Right lobe of liver (tissue), 6 donors: ENCODE data around the gene MYO5C. TPM values are rescaled to one million over a fixed set of nuclear protein-coding genes. Genes with fewer than 3 reads are reported as not detected.

ENCODE experiments used
- ATAC-seq, 4 donors: fragments of 200-7000 bp; cut with Tn5 transposase; one replicate each; pipeline ENCODE4 v1.9.1; 2020; ENCODE audit warnings: mild to moderate bottlenecking in 4 of 4, moderate library complexity in 4 of 4
- DNase-seq, 3 donors: peaks; one replicate each; pipeline ENCODE4 v3.0.0-alpha.2; 2020
- H3K27ac ChIP-seq, 3 donors: fragments of 200-600 bp; one replicate each; pipeline ENCODE4 v1.8.0; 2022
- H3K27me3 ChIP-seq, 2 donors: fragments of 200-600 bp; one replicate each; pipeline ENCODE4 v1.8.0; 2022
- H3K36me3 ChIP-seq, 4 donors: fragments of 200-600 bp; sonication (generic) in 1 of 4; one replicate each; pipeline versions ENCODE4 v1.5.1 to v1.8.0; 2017 to 2022; ENCODE audit warnings: control low read depth in 1 of 4
- H3K4me1 ChIP-seq, 4 donors: fragments of 200-600 bp; sonication (generic) in 1 of 4; one replicate each; pipeline versions ENCODE4 v1.5.1 to v1.8.0; 2017 to 2022; ENCODE audit warnings: control low read depth in 1 of 4
- H3K4me3 ChIP-seq, 3 donors: fragments of 200-600 bp; one replicate each; pipeline ENCODE4 v1.8.0; 2022
- H3K9me3 ChIP-seq, 4 donors: fragments of 200-600 bp; sonication (generic) in 1 of 4; one replicate each; pipeline versions ENCODE4 v1.5.1 to v1.8.0; 2017 to 2022; ENCODE audit warnings: control low read depth in 1 of 4
- POLR2A ChIP-seq: fragments of 450-650 bp; IDR thresholded peaks from one replicate; pipeline ENCODE4 v1.6.1; 2017; ENCODE audit warnings: antibody characterized with exemption, mild to moderate bottlenecking
- WGBS: methylation state at CpG from one replicate; pipeline ENCODE4 v1.1.6; 2018; ENCODE audit warnings: low coverage, low lambda C conversion rate; ENCODE audit not compliant: insufficient coverage; ENCODE audit errors: missing lambda C conversion rate; 5-methylcytosine and 5-hydroxymethylcytosine counted together
- intact Hi-C, 2 donors: fragments of 100-400 bp; cut with DNase I; formaldehyde crosslinking; loops; one replicate each; pipeline versions ENCODE4 v1.11.2 to v1.14.1; 2022
- total RNA-seq, 6 experiments: library from RNA; depleted of rRNA in 2 of 6; stranded (reverse); fragments of >200 nt in 2 of 6; fragmentation: NEBNext Ultra II Directional in 3 of 6; extraction: Animal tissue kit (Norgen Biotek cat#: 25700) in 3 of 6; gene quantifications; one replicate each; pipeline versions ENCODE4 v1.1.0 to v1.2.4, GENCODE V29; 2016 to 2023
- TF ChIP-seq, protein P1 (sequence below), 4 donors: fragments of 200-600 bp in 3 of 4; fragments of 450-650 bp in 1 of 4; IDR thresholded peaks; one replicate each; pipeline versions ENCODE4 v1.5.1 to v1.8.0; 2016 to 2022; ENCODE audit warnings: antibody characterized with exemption in 4 of 4, mild to moderate bottlenecking in 2 of 4
- donor health status: DM: no; HTN: yes; CAD: no.
- donor health status: DM: no; HTN: no; CAD: no.
- donor health status: DM: no; HTN: no; CAD: no.
- donor health status: DM: no; HTN: yes; CAD: no.
- donor health status: DM: no; HTN: yes; CAD: no.

Gene MYO5C
- total RNA-seq, 6 experiments from 2014 or later = 5.8 to 10.2 (median 7.1) TPM

DNA sequence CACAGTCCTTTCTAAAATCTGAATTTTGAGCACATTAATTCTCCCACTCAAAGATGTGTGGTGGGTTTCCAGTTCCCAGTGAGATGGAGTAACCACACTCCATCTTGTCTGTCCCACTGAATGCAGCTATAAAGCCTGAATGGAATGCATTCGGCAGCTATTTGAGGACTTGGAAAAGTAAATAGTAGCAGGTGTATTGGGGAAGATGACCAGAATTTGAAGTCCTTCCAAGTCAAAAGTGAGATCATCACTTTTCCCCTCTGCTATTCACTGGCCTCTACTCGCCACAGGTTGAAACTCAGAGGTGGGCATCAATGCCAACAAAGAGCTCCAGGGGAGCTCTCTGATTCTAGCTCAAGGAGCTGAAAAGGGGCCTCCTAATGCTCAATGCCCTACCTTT, 96.3 kb downstream of the MYO5C start:
- intact Hi-C loops = no loop called here
- DNase-seq = no peak
- no peak for TF ChIP-seq POLR2A
- TF ChIP-seq, protein P1, sequence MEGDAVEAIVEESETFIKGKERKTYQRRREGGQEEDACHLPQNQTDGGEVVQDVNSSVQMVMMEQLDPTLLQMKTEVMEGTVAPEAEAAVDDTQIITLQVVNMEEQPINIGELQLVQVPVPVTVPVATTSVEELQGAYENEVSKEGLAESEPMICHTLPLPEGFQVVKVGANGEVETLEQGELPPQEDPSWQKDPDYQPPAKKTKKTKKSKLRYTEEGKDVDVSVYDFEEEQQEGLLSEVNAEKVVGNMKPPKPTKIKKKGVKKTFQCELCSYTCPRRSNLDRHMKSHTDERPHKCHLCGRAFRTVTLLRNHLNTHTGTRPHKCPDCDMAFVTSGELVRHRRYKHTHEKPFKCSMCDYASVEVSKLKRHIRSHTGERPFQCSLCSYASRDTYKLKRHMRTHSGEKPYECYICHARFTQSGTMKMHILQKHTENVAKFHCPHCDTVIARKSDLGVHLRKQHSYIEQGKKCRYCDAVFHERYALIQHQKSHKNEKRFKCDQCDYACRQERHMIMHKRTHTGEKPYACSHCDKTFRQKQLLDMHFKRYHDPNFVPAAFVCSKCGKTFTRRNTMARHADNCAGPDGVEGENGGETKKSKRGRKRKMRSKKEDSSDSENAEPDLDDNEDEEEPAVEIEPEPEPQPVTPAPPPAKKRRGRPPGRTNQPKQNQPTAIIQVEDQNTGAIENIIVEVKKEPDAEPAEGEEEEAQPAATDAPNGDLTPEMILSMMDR (IDR thresholded peaks at IDR 0.05) = no peak
- H3K9me3 ChIP-seq = no peaks in the 10 kb centered on the region
- no peaks in the 10 kb centered on the region for H3K4me1 ChIP-seq
- no peak overlapping the region for H3K27ac ChIP-seq
- H3K4me3 ChIP-seq = no peak overlapping the region
- 69% methylated on average over 2 of the region's 2 CpGs for WGBS
- ATAC-seq = peak in 2 of 4 donors; percentile 24 to 75
- no peaks in the 10 kb centered on the region for H3K36me3 ChIP-seq
- no peaks in the 10 kb centered on the region for H3K27me3 ChIP-seq

DNA sequence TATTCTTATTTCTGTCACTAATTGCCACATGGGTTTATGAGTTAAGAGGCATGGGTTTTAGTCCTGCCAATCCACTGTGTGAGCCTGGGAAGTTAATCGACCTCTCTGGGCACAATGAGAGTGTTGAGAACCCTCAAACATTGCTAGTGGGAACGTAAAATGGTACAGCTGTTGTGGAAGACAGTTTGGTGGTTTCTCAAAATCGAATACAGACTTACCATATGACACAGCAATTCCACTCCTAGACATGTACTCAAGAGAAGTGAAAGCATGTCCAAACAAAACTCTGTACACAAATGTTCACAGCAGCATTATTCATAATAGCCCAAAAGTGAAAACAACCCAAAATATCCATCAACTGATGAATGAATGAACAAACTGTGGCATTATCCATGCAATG, 98.7 kb downstream of the MYO5C start:
- no peak overlapping the region for H3K27ac ChIP-seq
- H3K9me3 ChIP-seq = no peaks in the 10 kb centered on the region
- H3K36me3 ChIP-seq = no peaks in the 10 kb centered on the region
- TF ChIP-seq POLR2A = no peak
- TF ChIP-seq, protein P1 (IDR thresholded peaks at IDR 0.05) = no peak
- no peak for DNase-seq
- H3K4me3 ChIP-seq = no peak overlapping the region
- intact Hi-C loops = no loop called here
- H3K27me3 ChIP-seq = no peaks in the 10 kb centered on the region
- H3K4me1 ChIP-seq = no peaks in the 10 kb centered on the region
- no peak for ATAC-seq
- 26% methylated on average over 3 of the region's 3 CpGs for WGBS

DNA sequence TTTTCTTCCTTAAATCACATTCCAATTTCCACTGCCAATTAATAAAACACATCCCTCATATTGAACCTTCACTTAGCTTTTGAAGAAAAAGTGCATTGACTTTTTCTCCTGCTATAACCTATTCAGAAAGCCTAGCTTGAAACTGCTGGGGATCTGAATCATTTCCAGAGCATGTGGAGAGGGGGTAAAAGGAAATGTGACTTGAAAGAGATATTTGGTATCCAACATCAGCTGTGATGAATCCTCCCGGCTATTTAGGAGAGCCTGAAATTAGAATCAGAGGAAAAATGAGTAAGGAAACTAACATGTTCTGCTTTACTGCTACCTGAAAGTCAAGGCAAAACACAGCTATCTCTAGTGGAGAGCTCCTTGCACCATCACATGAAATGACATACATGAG, 101.8 kb downstream of the MYO5C start:
- Histone ChIP-seq H3K4me1 (no peaks in the 10 kb centered on the region), H3K4me3 (no peak overlapping the region), H3K27ac (no peak overlapping the region), H3K36me3 (no peaks in the 10 kb centered on the region), H3K27me3 (no peaks in the 10 kb centered on the region), H3K9me3 (no peaks in the 10 kb centered on the region)
- 75% methylated on average over 1 of the region's 1 CpG for WGBS
- no peak for TF ChIP-seq POLR2A
- TF ChIP-seq, protein P1 (IDR thresholded peaks at IDR 0.05) = no peak
- DNase-seq (no peak), ATAC-seq (no peak)
- intact Hi-C loops = no loop called here

DNA sequence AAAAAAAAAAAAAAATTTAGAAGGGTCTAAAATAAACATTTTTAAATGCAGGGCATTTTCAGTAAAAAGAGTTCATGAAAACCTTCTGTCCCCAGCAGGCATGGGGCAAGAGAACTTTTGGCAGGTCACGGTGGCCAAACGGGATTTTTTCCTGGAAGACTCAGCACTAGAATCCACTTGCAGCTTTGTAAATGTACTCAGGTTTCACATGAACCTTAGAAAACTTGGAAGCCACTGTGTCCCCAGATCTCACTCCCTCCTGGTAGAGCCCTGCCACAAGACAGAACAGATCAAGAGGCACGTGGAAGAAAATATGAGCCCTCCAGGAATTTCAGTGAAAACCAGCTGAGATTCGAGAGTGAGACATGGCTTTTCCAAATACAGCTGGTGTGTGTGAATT, 102.3 kb downstream of the MYO5C start:
- WGBS = 84% methylated on average over 4 of the region's 4 CpGs
- intact Hi-C loops = no loop called here
- ATAC-seq = no peak

More for the DNA sequence above, 102.3 kb downstream of the MYO5C start:
- Histone ChIP-seq H3K4me1 (no peaks in the 10 kb centered on the region), H3K4me3 (no peak overlapping the region), H3K9me3 (no peaks in the 10 kb centered on the region), H3K27me3 (no peaks in the 10 kb centered on the region), H3K36me3 (no peaks in the 10 kb centered on the region), H3K27ac (no peak overlapping the region)
- TF ChIP-seq, protein P1 (IDR thresholded peaks at IDR 0.05) = no peak
- TF ChIP-seq POLR2A = no peak
- DNase-seq = no peak
